Right lobe of liver (tissue), 6 donors: ENCODE results near the gene PCCA. TPM values are rescaled to one million over a fixed set of nuclear protein-coding genes. Genes with fewer than 3 reads are reported as not detected.

Experiments used
- ATAC-seq, 4 donors: fragments of 200-7000 bp; cut with Tn5 transposase; one replicate each; pipeline ENCODE4 v1.9.1; 2020; ENCODE audit warnings: mild to moderate bottlenecking in 4 of 4, moderate library complexity in 4 of 4
- DNase-seq, 3 donors: peaks; one replicate each; pipeline ENCODE4 v3.0.0-alpha.2; 2020
- H3K27ac ChIP-seq, 3 donors: fragments of 200-600 bp; one replicate each; pipeline ENCODE4 v1.8.0; 2022
- H3K27me3 ChIP-seq, 2 donors: fragments of 200-600 bp; one replicate each; pipeline ENCODE4 v1.8.0; 2022
- H3K36me3 ChIP-seq, 4 donors: fragments of 200-600 bp; sonication (generic) in 1 of 4; one replicate each; pipeline versions ENCODE4 v1.5.1 to v1.8.0; 2017 to 2022; ENCODE audit warnings: control low read depth in 1 of 4
- H3K4me1 ChIP-seq, 4 donors: fragments of 200-600 bp; sonication (generic) in 1 of 4; one replicate each; pipeline versions ENCODE4 v1.5.1 to v1.8.0; 2017 to 2022; ENCODE audit warnings: control low read depth in 1 of 4
- H3K4me3 ChIP-seq, 3 donors: fragments of 200-600 bp; one replicate each; pipeline ENCODE4 v1.8.0; 2022
- H3K9me3 ChIP-seq, 4 donors: fragments of 200-600 bp; sonication (generic) in 1 of 4; one replicate each; pipeline versions ENCODE4 v1.5.1 to v1.8.0; 2017 to 2022; ENCODE audit warnings: control low read depth in 1 of 4
- POLR2A ChIP-seq: fragments of 450-650 bp; IDR thresholded peaks from one replicate; pipeline ENCODE4 v1.6.1; 2017; ENCODE audit warnings: antibody characterized with exemption, mild to moderate bottlenecking
- WGBS: methylation state at CpG from one replicate; pipeline ENCODE4 v1.1.6; 2018; ENCODE audit warnings: low coverage, low lambda C conversion rate; ENCODE audit not compliant: insufficient coverage; ENCODE audit errors: missing lambda C conversion rate; 5-methylcytosine and 5-hydroxymethylcytosine counted together
- intact Hi-C, 2 donors: fragments of 100-400 bp; cut with DNase I; formaldehyde crosslinking; loops; one replicate each; pipeline versions ENCODE4 v1.11.2 to v1.14.1; 2022
- total RNA-seq, 6 experiments: library from RNA; depleted of rRNA in 2 of 6; stranded (reverse); fragments of >200 nt in 2 of 6; fragmentation: NEBNext Ultra II Directional in 3 of 6; extraction: Animal tissue kit (Norgen Biotek cat#: 25700) in 3 of 6; gene quantifications; one replicate each; pipeline versions ENCODE4 v1.1.0 to v1.2.4, GENCODE V29; 2016 to 2023
- TF ChIP-seq, protein P1 (sequence below), 4 donors: fragments of 200-600 bp in 3 of 4; fragments of 450-650 bp in 1 of 4; IDR thresholded peaks; one replicate each; pipeline versions ENCODE4 v1.5.1 to v1.8.0; 2016 to 2022; ENCODE audit warnings: antibody characterized with exemption in 4 of 4, mild to moderate bottlenecking in 2 of 4
- donor health status: DM: no; HTN: yes; CAD: no.
- donor health status: DM: no; HTN: no; CAD: no.
- donor health status: DM: no; HTN: no; CAD: no.
- donor health status: DM: no; HTN: yes; CAD: no.
- donor health status: DM: no; HTN: yes; CAD: no.

The PCCA gene
- total RNA-seq, 6 experiments from 2014 or later: 58.2 to 161 (median 85.2) TPM

DNA sequence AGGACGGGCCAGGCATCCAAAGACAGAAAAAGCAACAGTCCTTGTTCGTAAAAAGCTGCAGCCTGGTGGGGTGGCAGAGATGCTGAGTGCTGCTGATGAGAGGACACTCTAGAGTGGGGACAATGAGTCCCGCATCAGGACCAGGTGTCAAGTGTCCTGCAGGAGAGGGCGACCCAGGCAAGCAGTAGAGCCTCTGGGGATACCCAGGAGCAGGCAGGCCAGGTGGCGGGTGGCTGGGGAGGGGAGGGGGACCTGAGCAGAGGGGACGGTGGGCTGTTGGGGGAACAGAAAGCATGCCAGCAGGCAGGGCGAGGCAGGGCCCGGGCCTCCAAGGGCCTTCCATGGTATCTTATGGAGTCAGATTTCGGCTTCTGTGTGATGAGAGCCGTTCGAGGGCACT, 463.9 kb downstream of the PCCA start:
- H3K27me3 ChIP-seq: no peaks in the 10 kb centered on the region
- ATAC-seq (no peak), DNase-seq (no peak)
- no peaks in the 10 kb centered on the region for H3K36me3 ChIP-seq
- no peak for TF ChIP-seq POLR2A
- TF ChIP-seq, protein P1, sequence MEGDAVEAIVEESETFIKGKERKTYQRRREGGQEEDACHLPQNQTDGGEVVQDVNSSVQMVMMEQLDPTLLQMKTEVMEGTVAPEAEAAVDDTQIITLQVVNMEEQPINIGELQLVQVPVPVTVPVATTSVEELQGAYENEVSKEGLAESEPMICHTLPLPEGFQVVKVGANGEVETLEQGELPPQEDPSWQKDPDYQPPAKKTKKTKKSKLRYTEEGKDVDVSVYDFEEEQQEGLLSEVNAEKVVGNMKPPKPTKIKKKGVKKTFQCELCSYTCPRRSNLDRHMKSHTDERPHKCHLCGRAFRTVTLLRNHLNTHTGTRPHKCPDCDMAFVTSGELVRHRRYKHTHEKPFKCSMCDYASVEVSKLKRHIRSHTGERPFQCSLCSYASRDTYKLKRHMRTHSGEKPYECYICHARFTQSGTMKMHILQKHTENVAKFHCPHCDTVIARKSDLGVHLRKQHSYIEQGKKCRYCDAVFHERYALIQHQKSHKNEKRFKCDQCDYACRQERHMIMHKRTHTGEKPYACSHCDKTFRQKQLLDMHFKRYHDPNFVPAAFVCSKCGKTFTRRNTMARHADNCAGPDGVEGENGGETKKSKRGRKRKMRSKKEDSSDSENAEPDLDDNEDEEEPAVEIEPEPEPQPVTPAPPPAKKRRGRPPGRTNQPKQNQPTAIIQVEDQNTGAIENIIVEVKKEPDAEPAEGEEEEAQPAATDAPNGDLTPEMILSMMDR (IDR thresholded peaks at IDR 0.05): no peak
- no peak overlapping the region for H3K4me3 ChIP-seq
- 95% methylated on average over 4 of the region's 11 CpGs for WGBS
- intact Hi-C loops: no loop called here
- peaks cover 0 to 10% (median 2%) of the 10 kb centered on the region in 4 donors for H3K4me1 ChIP-seq
- H3K27ac ChIP-seq: no peak overlapping the region
- no peaks in the 10 kb centered on the region for H3K9me3 ChIP-seq

DNA sequence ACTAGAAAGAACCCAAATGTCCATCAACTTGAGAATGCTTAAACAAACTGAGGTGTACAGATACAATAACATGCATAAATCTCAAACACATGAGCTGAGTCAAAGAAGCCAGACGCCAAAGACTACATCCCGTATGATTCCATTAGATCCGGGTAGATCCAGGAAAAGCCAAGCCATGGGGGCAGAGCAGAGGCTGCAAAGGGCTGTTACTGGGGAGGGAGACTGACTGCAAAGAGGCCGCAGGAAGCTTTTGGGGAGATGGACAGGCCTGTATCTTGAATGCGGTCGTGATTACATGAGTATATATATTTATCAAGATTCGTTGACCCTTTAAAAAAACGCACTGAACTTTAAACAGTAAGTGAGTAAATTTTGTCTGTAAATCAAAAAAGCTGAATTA, 471.0 kb downstream of the PCCA start:
- peak overlapping the region in 1 of 3 donors; percentile 34 for H3K27ac ChIP-seq
- intact Hi-C loops: no loop called here
- WGBS: 89% methylated on average over 8 of the region's 8 CpGs
- H3K4me1 ChIP-seq: peaks cover 0 to 31% (median 15%) of the 10 kb centered on the region in 4 donors
- H3K27me3 ChIP-seq: no peaks in the 10 kb centered on the region
- H3K4me3 ChIP-seq: no peak overlapping the region
- ATAC-seq (no peak), DNase-seq (no peak)
- TF ChIP-seq, protein P1 (IDR thresholded peaks at IDR 0.05): no peak
- TF ChIP-seq POLR2A: no peak
- H3K9me3 ChIP-seq: no peaks in the 10 kb centered on the region
- H3K36me3 ChIP-seq: no peaks in the 10 kb centered on the region

DNA sequence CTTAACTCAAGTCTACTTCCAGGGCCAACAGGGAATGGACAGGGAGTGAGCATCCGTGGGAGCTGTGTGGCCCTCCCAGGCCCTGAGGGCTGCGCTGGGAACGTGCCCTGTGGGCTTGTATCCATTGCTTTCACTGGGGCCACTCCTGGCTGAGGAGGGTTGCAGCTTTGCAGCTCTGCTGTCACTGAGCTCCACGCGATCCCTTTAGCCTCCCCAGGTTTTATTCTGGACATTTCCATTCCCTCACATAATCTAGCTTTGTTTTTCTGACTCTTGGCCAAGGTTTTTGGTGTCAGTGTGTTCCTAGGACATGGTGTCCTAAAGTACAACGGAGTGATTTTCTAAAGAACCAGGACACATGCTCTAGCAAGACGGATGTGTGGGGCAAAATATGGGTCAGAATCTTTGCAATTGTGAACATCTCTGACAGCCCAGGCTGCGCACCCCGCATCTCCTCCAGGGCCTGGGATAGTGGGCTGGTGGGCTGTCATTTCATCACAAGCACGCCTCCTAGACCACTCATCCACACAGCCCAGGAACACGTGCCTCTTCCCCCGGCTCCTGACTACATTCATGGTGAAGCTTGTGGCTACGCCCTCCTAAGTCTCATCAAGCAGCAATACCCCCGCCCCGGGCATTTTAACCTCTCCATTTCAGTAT, 471.7 kb downstream of the PCCA start:
- no peaks in the 10 kb centered on the region for H3K27me3 ChIP-seq
- DNase-seq (no peak), ATAC-seq (peak in 3 of 4 donors; percentile 22 to 60 (median 50))
- H3K36me3 ChIP-seq: no peaks in the 10 kb centered on the region
- peaks cover 0 to 35% (median 16%) of the 10 kb centered on the region in 4 donors for H3K4me1 ChIP-seq
- no peaks in the 10 kb centered on the region for H3K9me3 ChIP-seq
- 78% methylated on average over 9 of the region's 15 CpGs for WGBS
- peak overlapping the region in 2 of 3 donors; percentile 12 to 34 for H3K27ac ChIP-seq
- intact Hi-C loops: no loop called here
- H3K4me3 ChIP-seq: no peak overlapping the region
- TF ChIP-seq POLR2A: no peak
- TF ChIP-seq, protein P1 (IDR thresholded peaks at IDR 0.05): no peak

DNA sequence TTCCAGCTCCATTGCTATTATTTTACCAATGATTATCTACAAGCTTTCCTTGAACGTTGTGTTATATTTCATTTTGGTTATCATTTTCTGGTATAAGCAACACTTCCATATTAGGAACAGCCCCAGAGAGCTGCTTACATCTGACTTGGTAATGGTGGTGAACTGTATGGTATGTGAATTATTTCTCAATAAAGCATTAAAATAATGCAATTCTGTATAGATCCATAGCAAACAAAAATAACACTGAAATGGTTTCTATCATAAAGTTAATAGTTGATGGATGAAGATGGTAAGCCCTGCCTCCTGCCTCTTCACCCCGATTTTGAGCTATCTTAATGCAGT, 472.2 kb downstream of the PCCA start:
- Histone ChIP-seq H3K36me3 (no peaks in the 10 kb centered on the region), H3K4me3 (no peak overlapping the region), H3K27ac (peak overlapping the region in 2 of 3 donors; percentile 13 to 30), H3K27me3 (no peaks in the 10 kb centered on the region), H3K9me3 (no peaks in the 10 kb centered on the region), H3K4me1 (peaks cover 0 to 35% (median 16%) of the 10 kb centered on the region in 4 donors)
- ATAC-seq (no peak), DNase-seq (no peak)
- TF ChIP-seq, protein P1 (IDR thresholded peaks at IDR 0.05): no peak
- no peak for TF ChIP-seq POLR2A
- 79% methylated on average over 2 of the region's 2 CpGs for WGBS
- intact Hi-C loops: no loop called here
